ENCODE measurements around the gene CYP2B6. TPM values are rescaled to one million over a fixed set of nuclear protein-coding genes. Genes with fewer than 3 reads are reported as not detected.

CYP2B6 gene
- total and polyA plus RNA-seq, 2 donors (not counting 3 experiments of a cell fraction or from before 2014, with no cell fraction given), result not detected

DNA sequence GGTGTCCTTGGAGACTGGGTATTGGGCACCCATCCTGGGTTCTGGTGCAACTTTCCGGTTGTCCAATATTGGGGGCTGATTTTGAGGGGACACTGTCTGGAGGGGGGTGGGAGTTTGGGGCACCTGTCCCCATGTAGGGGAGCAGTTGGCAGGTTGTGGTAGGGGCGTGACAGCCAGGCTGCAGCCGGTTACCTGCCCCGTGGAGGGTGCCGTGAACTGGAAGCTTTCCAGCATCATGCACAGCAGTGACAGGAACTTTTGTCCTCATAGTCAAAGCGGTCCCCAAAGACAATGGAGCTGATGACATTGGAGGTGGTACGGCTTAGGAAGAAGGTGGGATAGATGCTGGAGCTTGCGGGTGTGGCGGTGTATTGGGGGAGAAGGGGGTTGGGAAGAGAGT is 34.3 kb downstream of the CYP2B6 start:
- BruUV-seq (replicated peaks), result no TSS peak
- intact Hi-C loops (cut with micrococcal nuclease), result no loop called here
- Histone ChIP-seq H4K20me1 (replicated peaks; ENCODE audit: control insufficient read depth, extremely low read depth, insufficient read depth, low read length) (no peaks in the 10 kb centered on the region), H3K9me1 (replicated peaks; ENCODE audit: control insufficient read depth, extremely low read depth, insufficient read depth, low read length) (no peaks in the 10 kb centered on the region), H2AFZ (ENCODE audit: low read depth, low read length) (no peak overlapping the region), H3K4me3 (replicated peaks in 1 of 3; ENCODE audit: insufficient read depth in 1 of 3, low read depth in 1 of 3, low read length in 3 of 3) (no peak overlapping the region), H3K4me2 (ENCODE audit: insufficient read depth, low read length) (no peak overlapping the region), H3K79me2 (ENCODE audit: control insufficient read depth, insufficient read depth, low read length) (no peaks in the 10 kb centered on the region), H3K9me3 (replicated peaks; ENCODE audit: control insufficient read depth, insufficient read depth, low read length) (no peaks in the 10 kb centered on the region), H3K9ac (replicated peaks; ENCODE audit: extremely low read depth, insufficient read depth, low read length) (no peak overlapping the region), H3K27ac (ENCODE audit: insufficient read depth, low read depth, low read length) (no peak overlapping the region), H3K27me3 (ENCODE audit: control insufficient read depth in 2 of 2, insufficient read depth in 2 of 2, low read length in 2 of 2) (no peaks in the 10 kb centered on the region), H3K4me1 (ENCODE audit: control insufficient read depth, extremely low read depth, insufficient read depth, low read length) (no peaks in the 10 kb centered on the region), H3K36me3 (ENCODE audit: control insufficient read depth in 2 of 2, extremely low read depth in 1 of 2, insufficient read depth in 2 of 2, low read length in 2 of 2) (no peaks in the 10 kb centered on the region)
- dilution Hi-C loops (cut with MboI; ENCODE audit: extremely low pct_ligation_motif_present, low sequenced_read_pairs), result no loop called here
- POLR2A ChIA-PET, result no interaction called here
- CTCF ChIA-PET, result interaction anchor here (0.5 kb wide), 1 partner anchor 133 kb away, joined by 3 read pairs; no protein-coding TSS in a partner anchor
- DNase-seq (ENCODE audit: low read depth, low spot score), result no peak
- no peak for FAIRE-seq
- TF ChIP-seq POLR2AphosphoS5 (IDR thresholded peaks at IDR 0.05; ENCODE audit: insufficient read depth, low read depth, low read length), result no peak
- no peak for TF ChIP-seq GATA2 (IDR thresholded peaks at IDR 0.05; ENCODE audit: insufficient read depth, insufficient read length, low read depth, low read length)
- TF ChIP-seq CTCF (IDR thresholded peaks at IDR 0.05; ENCODE audit: extremely low read depth in 1 of 2, insufficient read depth in 1 of 2, low read depth in 1 of 2, low read length in 2 of 2), result no peak
- TF ChIP-seq POLR2A (IDR thresholded peaks at IDR 0.05; ENCODE audit: low read depth, low read length), result no peak
- TF ChIP-seq MAX (IDR thresholded peaks at IDR 0.05; ENCODE audit: insufficient read depth, insufficient read length), result no peak
- no peak for TF ChIP-seq JUN (IDR thresholded peaks at IDR 0.05; ENCODE audit: borderline replicate concordance, insufficient read depth, insufficient read length, low read depth)
- TF ChIP-seq MYC (IDR thresholded peaks at IDR 0.05; ENCODE audit: low read depth, low read length), result no peak
- TF ChIP-seq FOS (IDR thresholded peaks at IDR 0.05; ENCODE audit: borderline replicate concordance, insufficient read depth, low read length), result no peak
- TF ChIP-seq EZH2 (IDR thresholded peaks at IDR 0.05; ENCODE audit: borderline replicate concordance, low read depth, low read length, severe bottlenecking), result no peak

Data from endothelial cell of umbilical vein (primary cell).